Measurements from ENCODE around the gene ZNF618. TPM values are rescaled to one million over a fixed set of nuclear protein-coding genes. Genes with fewer than 3 reads are reported as not detected.

ZNF618 gene
- total RNA-seq, 1 experiment from 2014 or later: 1.8 TPM

GRCh38 chr9:113911850-113912557 is 35.9 kb downstream of the ZNF618 start:
- ATAC-seq: no peak
- H3K27me3 ChIP-seq (ENCODE audit: control insufficient read depth, insufficient read depth, low read length): no peaks in the 10 kb centered on the region

GRCh38 chr9:113912816-113913215 is 36.7 kb downstream of the ZNF618 start:
- CTCF ChIA-PET: no interaction called here
- intact Hi-C loops (cut with micrococcal nuclease; ENCODE audit: unreplicated experiment): no loop called here
- ATAC-seq (no peak), DNase-seq (ENCODE audit: low read depth, low spot score) (no peak)
- POLR2A ChIA-PET: no interaction called here
- Histone ChIP-seq H3K9me3 (ENCODE audit: control insufficient read depth, insufficient read depth, low read depth, low read length) (no peaks in the 10 kb centered on the region), H3K4me1 (ENCODE audit: control insufficient read depth, insufficient read depth, low read length) (no peaks in the 10 kb centered on the region), H3K4me3 (ENCODE audit: low read depth in 2 of 2, low read length in 2 of 2) (no peak overlapping the region), H3K27ac (ENCODE audit: low read length) (no peak overlapping the region), H3K27me3 (ENCODE audit: control insufficient read depth, insufficient read depth, low read length) (no peaks in the 10 kb centered on the region), H3K36me3 (ENCODE audit: control insufficient read depth, insufficient read depth, low read length) (no peaks in the 10 kb centered on the region)
- TF ChIP-seq REST (IDR thresholded peaks at IDR 0.05; ENCODE audit: insufficient read depth in 1 of 2, low read depth in 2 of 2, low read length in 1 of 2) (no peak), TCF7L2 (IDR thresholded peaks at IDR 0.05; ENCODE audit: low read depth, low read length) (no peak), SIN3A (IDR thresholded peaks at IDR 0.05; ENCODE audit: borderline replicate concordance, insufficient read depth, low read depth, low read length) (no peak), POLR2AphosphoS5 (IDR thresholded peaks at IDR 0.05; ENCODE audit: low read depth, low read length) (no peak), CTCF (IDR thresholded peaks at IDR 0.05) (no peak)
- in situ Hi-C loops (cut with HindIII; ENCODE audit: low pct_unique_long_range_greater_than_20kb, low sequenced_read_pairs): no loop called here
- BruUV-seq (replicated peaks): no TSS peak

More at GRCh38 chr9:113911850-113912557, 35.9 kb downstream of the ZNF618 start:
- Histone ChIP-seq H3K36me3 (ENCODE audit: control insufficient read depth, insufficient read depth, low read length) (no peaks in the 10 kb centered on the region), H3K4me3 (ENCODE audit: low read depth in 2 of 2, low read length in 2 of 2) (no peak overlapping the region), H3K27ac (ENCODE audit: low read length) (no peak overlapping the region), H3K4me1 (ENCODE audit: control insufficient read depth, insufficient read depth, low read length) (no peaks in the 10 kb centered on the region), H3K9me3 (ENCODE audit: control insufficient read depth, insufficient read depth, low read depth, low read length) (no peaks in the 10 kb centered on the region)
- CTCF ChIA-PET: no interaction called here
- in situ Hi-C loops (cut with HindIII; ENCODE audit: low pct_unique_long_range_greater_than_20kb, low sequenced_read_pairs) (no loop called here), intact Hi-C loops (cut with micrococcal nuclease; ENCODE audit: unreplicated experiment) (no loop called here)
- no TSS peak for BruUV-seq (replicated peaks)
- POLR2A ChIA-PET: no interaction called here
- DNase-seq (ENCODE audit: low read depth, low spot score): no peak
- TF ChIP-seq TCF7L2 (IDR thresholded peaks at IDR 0.05; ENCODE audit: low read depth, low read length) (no peak), REST (IDR thresholded peaks at IDR 0.05; ENCODE audit: insufficient read depth in 1 of 2, low read depth in 2 of 2, low read length in 1 of 2) (no peak), SIN3A (IDR thresholded peaks at IDR 0.05; ENCODE audit: borderline replicate concordance, insufficient read depth, low read depth, low read length) (no peak)

Data from Panc1 (cell line).